ENCODE results near the gene KRTAP9-9.
A peak's percentile ranks its signal among the peaks of the same experiment; 100 is the strongest.
"Not testable (repeated sequence)": the region's sequence is repeated elsewhere in the genome, so short reads cannot be mapped to it uniquely, and the experiment has no call there.

The KRTAP9-9 gene

GRCh38 chr17:41255381-41256290 is at the start of gene KRTAP9-9:
TSS of gene KRTAP9-9 (plus strand) at chr17:41255384.
- peak; percentile 55 for DNase-seq

GRCh38 chr17:41211845-41212466 is 43.2 kb upstream of the KRTAP9-9 start:
- peak; percentile 9 for DNase-seq

GRCh38 chr17:41212524-41213169 is 42.5 kb upstream of the KRTAP9-9 start:
- no peak for DNase-seq

- DNase-seq, result no peak
These were observed 39.5 kb upstream of the KRTAP9-9 start for GRCh38 chr17:41215681-41216080.

- DNase-seq, result peak; percentile 3
These were observed 31.4 kb upstream of the KRTAP9-9 start for GRCh38 chr17:41223821-41224220.

- DNase-seq, result no peak
These were observed 29.1 kb upstream of the KRTAP9-9 start for GRCh38 chr17:41226051-41226450.

- DNase-seq, result not testable (repeated sequence)
These were observed 28.5 kb upstream of the KRTAP9-9 start, which contains the start of gene KRTAP9-2 for GRCh38 chr17:41226598-41227095. TSS of gene KRTAP9-2 (plus strand) at chr17:41226648. CDS start at chr17:41226655, 7 bp downstream.

- DNase-seq, result no peak
These were observed 25.1 kb upstream of the KRTAP9-9 start for GRCh38 chr17:41230094-41230493.

- DNase-seq, result no peak
These were observed 23.5 kb upstream of the KRTAP9-9 start for GRCh38 chr17:41231731-41232130.

GRCh38 chr17:41232399-41233105 is 22.6 kb upstream of the KRTAP9-9 start, which contains the start of gene KRTAP9-3:
TSS of gene KRTAP9-3 (plus strand) at chr17:41232449. CDS start at chr17:41232502, 53 bp downstream.
- not testable (repeated sequence) for DNase-seq

GRCh38 chr17:41237116-41237515 is 18.1 kb upstream of the KRTAP9-9 start:
- DNase-seq, result not testable (repeated sequence)

- not testable (repeated sequence) for DNase-seq
These were observed 17.2 kb upstream of the KRTAP9-9 start, which contains the start of gene KRTAP9-8 for GRCh38 chr17:41237949-41238437. TSS of gene KRTAP9-8 (plus strand) at chr17:41237999. CDS start at chr17:41238052, 53 bp downstream.

- DNase-seq, result not testable (repeated sequence)
These were observed 8.0 kb upstream of the KRTAP9-9 start for GRCh38 chr17:41246995-41247787.

- DNase-seq, result not testable (repeated sequence)
These were observed 5.4 kb upstream of the KRTAP9-9 start, which contains the start of gene KRTAP9-4 for GRCh38 chr17:41249637-41250240. TSS of gene KRTAP9-4 (plus strand) at chr17:41249687. CDS start at chr17:41249721, 34 bp downstream.

- no peak for DNase-seq
These were observed 3.9 kb upstream of the KRTAP9-9 start for GRCh38 chr17:41251261-41251660.

- no peak for DNase-seq
These were observed 323 bp upstream of the KRTAP9-9 start for GRCh38 chr17:41254861-41255260.

- peak; percentile 50 for DNase-seq
These were observed 1.1 kb downstream of the KRTAP9-9 start for GRCh38 chr17:41256291-41256685.

GRCh38 chr17:41258406-41258805 is 3.2 kb downstream of the KRTAP9-9 start:
- no peak for DNase-seq

GRCh38 chr17:41263212-41263611 is 8.0 kb downstream of the KRTAP9-9 start:
- DNase-seq, result no peak

- no peak for DNase-seq
These were observed 9.4 kb downstream of the KRTAP9-9 start for GRCh38 chr17:41264599-41264998.

- no peak for DNase-seq
These were observed 9.9 kb downstream of the KRTAP9-9 start, which contains the start of gene KRTAP9-6 for GRCh38 chr17:41265078-41265477. TSS of gene KRTAP9-6 (plus strand) at chr17:41265378. CDS start at chr17:41265378, 0 bp downstream.
